ENCODE measurements around the gene AP1M2. TPM values are rescaled to one million over a fixed set of nuclear protein-coding genes. Genes with fewer than 3 reads are reported as not detected.

Gene AP1M2
- total RNA-seq, 1 donor from 2014 or later: 29.0 TPM

GRCh38 chr19:10631874-10632273 lies 44.8 kb upstream of the AP1M2 start:
- Histone ChIP-seq H3K36me3 (peaks cover 0 to 64% of the 10 kb centered on the region in 2 donors), H3K4me3 (no peak overlapping the region), H3K9me3 (no peaks in the 10 kb centered on the region), H3K4me1 (peaks cover 4% of the 10 kb centered on the region), H3K27ac (no peak overlapping the region), H3K27me3 (no peaks in the 10 kb centered on the region)
- intact Hi-C loops (cut with DNase I): no loop called here
- no peak for DNase-seq (ENCODE audit: extremely low spot score in 2 of 2)
- no peak for TF ChIP-seq POLR2AphosphoS5 (IDR thresholded peaks at IDR 0.05; ENCODE audit: insufficient read depth in 1 of 2, low read depth in 1 of 2)
- no peak for TF ChIP-seq CTCF (IDR thresholded peaks at IDR 0.05)
- TF ChIP-seq POLR2A (IDR thresholded peaks at IDR 0.05): no peak

- peaks cover 30% of the 10 kb centered on the region for H3K4me1 ChIP-seq
- no peaks in the 10 kb centered on the region for H3K9me3 ChIP-seq
- intact Hi-C loops (cut with DNase I): no loop called here
- TF ChIP-seq CTCF (IDR thresholded peaks at IDR 0.05): no peak
- no peak for TF ChIP-seq POLR2AphosphoS5 (IDR thresholded peaks at IDR 0.05; ENCODE audit: insufficient read depth in 1 of 2, low read depth in 1 of 2)
- TF ChIP-seq POLR2A (IDR thresholded peaks at IDR 0.05): no peak
- H3K27ac ChIP-seq: peak overlapping the region; percentile 95
- no peak for DNase-seq (ENCODE audit: extremely low spot score in 2 of 2)
- no peaks in the 10 kb centered on the region for H3K27me3 ChIP-seq
- peaks cover 0 to 16% of the 10 kb centered on the region in 2 donors for H3K36me3 ChIP-seq
- H3K4me3 ChIP-seq: peak overlapping the region; percentile 73 to 76
Observed at GRCh38 chr19:10625762-10626138, 38.6 kb upstream of the AP1M2 start.

GRCh38 chr19:10625003-10625761 lies 38.1 kb upstream of the AP1M2 start, which contains the start of gene SLC44A2:
Gene SLC44A2 (plus strand): TSS chr19:10625553. CDS start chr19:10625634, 81 bp downstream.
- Histone ChIP-seq H3K4me3 (peak within 1 kb of the TSS; percentile 73 to 76), H3K4me1 (peaks cover 30% of the 10 kb centered on the region), H3K36me3 (peaks cover 0 to 15% of the 10 kb centered on the region in 2 donors), H3K27ac (peak within 1 kb of the TSS; percentile 95), H3K27me3 (no peaks in the 10 kb centered on the region), H3K9me3 (no peaks in the 10 kb centered on the region)
- DNase-seq (ENCODE audit: extremely low spot score in 2 of 2): no peak
- TF ChIP-seq POLR2AphosphoS5 (IDR thresholded peaks at IDR 0.05; ENCODE audit: insufficient read depth in 1 of 2, low read depth in 1 of 2) (peak; percentile 33 to 51), CTCF (IDR thresholded peaks at IDR 0.05) (no peak), POLR2A (IDR thresholded peaks at IDR 0.05) (no peak)
- intact Hi-C loops (cut with DNase I): no loop called here

- peak overlapping the region in 1 of 2 donors; percentile 76 for H3K4me3 ChIP-seq
- intact Hi-C loops (cut with DNase I): no loop called here
- no peak for TF ChIP-seq POLR2A (IDR thresholded peaks at IDR 0.05)
- no peak for TF ChIP-seq CTCF (IDR thresholded peaks at IDR 0.05)
- no peak for TF ChIP-seq POLR2AphosphoS5 (IDR thresholded peaks at IDR 0.05; ENCODE audit: insufficient read depth in 1 of 2, low read depth in 1 of 2)
- DNase-seq (ENCODE audit: extremely low spot score in 2 of 2): no peak
- peak overlapping the region; percentile 95 for H3K27ac ChIP-seq
- H3K9me3 ChIP-seq: no peaks in the 10 kb centered on the region
- peaks cover 30% of the 10 kb centered on the region for H3K4me1 ChIP-seq
- peaks cover 0 to 15% of the 10 kb centered on the region in 2 donors for H3K36me3 ChIP-seq
- no peaks in the 10 kb centered on the region for H3K27me3 ChIP-seq
Observed at GRCh38 chr19:10624585-10624984, 37.5 kb upstream of the AP1M2 start.

- Histone ChIP-seq H3K9me3 (no peaks in the 10 kb centered on the region), H3K27ac (no peak overlapping the region), H3K36me3 (no peaks in the 10 kb centered on the region), H3K4me1 (peaks cover 45% of the 10 kb centered on the region), H3K4me3 (no peak overlapping the region), H3K27me3 (no peaks in the 10 kb centered on the region)
- DNase-seq (ENCODE audit: extremely low spot score in 2 of 2): no peak
- no peak for TF ChIP-seq CTCF (IDR thresholded peaks at IDR 0.05)
- TF ChIP-seq POLR2AphosphoS5 (IDR thresholded peaks at IDR 0.05; ENCODE audit: insufficient read depth in 1 of 2, low read depth in 1 of 2): no peak
- TF ChIP-seq POLR2A (IDR thresholded peaks at IDR 0.05): no peak
- intact Hi-C loops (cut with DNase I): no loop called here
Observed at GRCh38 chr19:10621966-10622365, 34.9 kb upstream of the AP1M2 start.
